ENCODE results near the gene LPCAT2. TPM values are rescaled to one million over a fixed set of nuclear protein-coding genes. Genes with fewer than 3 reads are reported as not detected.

The LPCAT2 gene
- total and polyA plus RNA-seq, 2 of the 8 experiments (the other 6 are each of a cell fraction or from before 2014, with no cell fraction given): 2.2 to 10.6 TPM

DNA sequence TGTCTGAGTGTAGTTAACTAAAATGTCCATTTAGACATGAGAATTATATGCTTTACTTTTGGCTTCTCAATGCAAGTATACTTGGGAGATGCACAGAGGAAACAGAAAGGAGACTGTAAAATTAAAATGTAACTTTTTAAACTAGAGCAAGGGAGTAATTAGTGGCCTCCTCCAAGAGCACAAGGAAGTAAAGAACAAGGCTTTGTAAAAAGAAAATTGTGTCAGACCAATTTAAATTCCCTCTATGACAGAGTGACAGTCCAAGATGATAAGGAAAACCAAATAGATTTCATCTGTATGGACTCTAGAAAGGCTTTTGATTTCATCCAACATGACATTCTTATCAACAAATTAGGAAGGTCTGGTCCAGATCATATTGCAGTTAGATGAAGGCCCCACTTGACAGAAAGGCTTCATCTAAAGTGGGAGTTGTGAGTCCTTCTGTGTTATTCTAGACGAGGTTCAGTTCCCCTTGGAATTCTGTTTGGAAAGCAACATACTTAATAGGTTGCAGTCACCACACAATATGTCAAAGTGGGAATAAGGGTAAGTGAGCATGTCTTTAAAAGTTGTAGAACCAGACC lies 51.2 kb downstream of the LPCAT2 start:
- H2AK5ac ChIP-seq (ENCODE audit: low read depth, low read length): no peak overlapping the region
- H3K9me3 ChIP-seq (ENCODE audit: insufficient read depth in 2 of 2, low read depth in 1 of 2, low read length in 1 of 2): no peaks in the 10 kb centered on the region
- DNase-seq (ENCODE audit: low read depth in 1 of 2, low spot score in 2 of 2) (no peak), FAIRE-seq (no peak)
- no peak overlapping the region for H3K23ac ChIP-seq (ENCODE audit: insufficient read length)
- H3K4me1 ChIP-seq (replicated peaks in 1 of 4; ENCODE audit: control insufficient read depth in 3 of 4, insufficient read depth in 4 of 4, low read length in 3 of 4): no peaks in the 10 kb centered on the region
- no peak overlapping the region for H2AFZ ChIP-seq (ENCODE audit: low read length)
- H2BK120ac ChIP-seq (replicated peaks; ENCODE audit: low read depth, low read length): no peak overlapping the region
- no peak overlapping the region for H3K27ac ChIP-seq (ENCODE audit: low read depth, low read length)
- H4K5ac ChIP-seq (ENCODE audit: insufficient read length, low read depth, low read length): no peak overlapping the region
- H3K14ac ChIP-seq (ENCODE audit: insufficient read length): no peak overlapping the region
- H3K79me1 ChIP-seq (ENCODE audit: low read depth, low read length): no peaks in the 10 kb centered on the region
- no peak overlapping the region for H3K18ac ChIP-seq (ENCODE audit: extremely low read depth, low read length)
- no peaks in the 10 kb centered on the region for H3K27me3 ChIP-seq (replicated peaks in 1 of 4; ENCODE audit: control insufficient read depth in 3 of 4, extremely low read depth in 1 of 4, insufficient read depth in 3 of 4, low read length in 3 of 4)
- CTCF ChIA-PET (ENCODE audit: partially characterized antibody): interaction anchor here (1.0 kb wide), 1 partner anchor 95 kb away, joined by 3 read pairs; no protein-coding TSS in a partner anchor
- H3K9ac ChIP-seq (replicated peaks in 1 of 4; ENCODE audit: extremely low read depth in 1 of 4, low read depth in 3 of 4, low read length in 3 of 4): no peak overlapping the region
- no peak overlapping the region for H2BK15ac ChIP-seq (ENCODE audit: low read length)
- H4K8ac ChIP-seq (ENCODE audit: extremely low read depth, insufficient read depth, low read length): no peak overlapping the region
- no peak overlapping the region for H2BK5ac ChIP-seq (ENCODE audit: low read depth, low read length)
- no peak overlapping the region for H2BK12ac ChIP-seq (ENCODE audit: low read depth, low read length)
- H4K20me1 ChIP-seq (replicated peaks in 1 of 2; ENCODE audit: control insufficient read depth in 1 of 2, insufficient read depth in 2 of 2, low read length in 2 of 2): no peaks in the 10 kb centered on the region
- H3K79me2 ChIP-seq (ENCODE audit: control insufficient read depth in 1 of 2, insufficient read depth in 2 of 2, low read length in 2 of 2): no peaks in the 10 kb centered on the region
- H4K91ac ChIP-seq (replicated peaks; ENCODE audit: insufficient read length, low read length): no peak overlapping the region
- no peak overlapping the region for H3K4ac ChIP-seq (replicated peaks; ENCODE audit: insufficient read length, low read depth, low read length)
- no peaks in the 10 kb centered on the region for H3K36me3 ChIP-seq (ENCODE audit: control insufficient read depth in 2 of 4, insufficient read depth in 4 of 4, low read length in 3 of 4)
- no peak overlapping the region for H3K4me3 ChIP-seq (ENCODE audit: extremely low read depth in 1 of 4, insufficient read depth in 2 of 4, low read depth in 3 of 4, low read length in 4 of 4)
- no peak overlapping the region for H2BK20ac ChIP-seq (ENCODE audit: low read length)
- H3K56ac ChIP-seq (replicated peaks; ENCODE audit: insufficient read length, low read depth, low read length): no peak overlapping the region
- WGBS, 2 experiments (ENCODE audit: extremely low coverage in 1 of 2, insufficient coverage in 1 of 2, insufficient read length in 1 of 2, insufficient replicate concordance in 2 of 2, low coverage in 1 of 2, low lambda C conversion rate in 2 of 2, missing lambda C conversion rate in 1 of 2): 88% methylated on average over 1 of the region's 1 CpG; no CpG with 5 or more reads in 1 of the 2 experiments
- POLR2A ChIA-PET (ENCODE audit: partially characterized antibody): no interaction called here
- no peak overlapping the region for H3K4me2 ChIP-seq (ENCODE audit: insufficient read depth in 1 of 2, low read depth in 2 of 2, low read length in 2 of 2)
- no peaks in the 10 kb centered on the region for H3K23me2 ChIP-seq (ENCODE audit: low read depth, low read length)
- TF ChIP-seq SRF (IDR thresholded peaks at IDR 0.05; ENCODE audit: low read depth, low read length) (no peak), CHD2 (IDR thresholded peaks at IDR 0.05; ENCODE audit: low read length) (no peak), KDM4A (IDR thresholded peaks at IDR 0.05; ENCODE audit: low read depth, low read length, severe bottlenecking) (no peak), CBX8 (IDR thresholded peaks at IDR 0.05; ENCODE audit: borderline replicate concordance, low read depth, low read length) (no peak), EP300 (IDR thresholded peaks at IDR 0.05; ENCODE audit: borderline replicate concordance in 1 of 2, low read depth in 2 of 2, low read length in 2 of 2) (no peak), SIN3A (conservative IDR thresholded peaks at IDR 0.05 in 1 of 2, IDR thresholded peaks at IDR 0.05 in 1 of 2; ENCODE audit: low read depth in 1 of 2, low read length in 2 of 2) (no peak), SP1 (IDR thresholded peaks at IDR 0.05; ENCODE audit: low read depth, low read length) (no peak), JUND (IDR thresholded peaks at IDR 0.05; ENCODE audit: low read length) (no peak), BCL11A (IDR thresholded peaks at IDR 0.05; ENCODE audit: low read depth in 2 of 2, low read length in 2 of 2) (no peak)
